Measurements from ENCODE around the gene GABBR2. TPM values are rescaled to one million over a fixed set of nuclear protein-coding genes. Genes with fewer than 3 reads are reported as not detected.

Gene GABBR2
- total and polyA plus RNA-seq, 2 experiments from 2014 or later, result 0.89 to 1.3 TPM

DNA sequence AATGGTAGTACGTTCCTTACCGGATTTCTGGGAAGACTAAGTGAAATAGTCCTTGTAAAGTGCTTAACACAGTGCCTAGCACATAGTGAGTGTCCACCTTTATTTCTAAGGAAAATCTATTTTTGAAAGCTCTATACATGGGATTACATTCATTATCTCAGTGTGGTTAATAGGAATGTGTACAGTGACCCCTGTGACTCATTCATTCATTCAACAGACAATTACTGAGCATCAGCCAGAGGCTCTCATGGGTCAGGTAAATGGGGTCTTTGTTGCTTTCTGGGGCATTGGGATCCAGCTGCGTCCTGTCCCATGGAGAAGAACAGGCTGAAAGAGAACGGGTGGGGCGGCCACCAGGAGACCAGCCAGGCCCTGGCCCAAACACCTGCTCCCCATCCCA is 227.1 kb downstream of the GABBR2 start:
- no peaks in the 10 kb centered on the region for H3K36me3 ChIP-seq (ENCODE audit: insufficient read depth)
- TF ChIP-seq NANOG (IDR thresholded peaks at IDR 0.05; ENCODE audit: borderline replicate concordance) (no peak), EZH2 (IDR thresholded peaks at IDR 0.05; ENCODE audit: low read depth, unreplicated experiment) (no peak), ZNF114 (CRISPR knock-in tag; IDR thresholded peaks at IDR 0.05) (no peak), JUNB (IDR thresholded peaks at IDR 0.05; ENCODE audit: unreplicated experiment) (no peak), EZH2phosphoT487 (IDR thresholded peaks at IDR 0.05; ENCODE audit: unreplicated experiment) (no peak), CTCF (conservative IDR thresholded peaks at IDR 0.05; ENCODE audit: low read depth in 2 of 2) (no peak), CREB1 (CRISPR knock-in tag; IDR thresholded peaks at IDR 0.05; ENCODE audit: low read depth) (no peak), STAT1 (IDR thresholded peaks at IDR 0.05; ENCODE audit: unreplicated experiment) (no peak)
- TF ChIP-seq, protein P1, sequence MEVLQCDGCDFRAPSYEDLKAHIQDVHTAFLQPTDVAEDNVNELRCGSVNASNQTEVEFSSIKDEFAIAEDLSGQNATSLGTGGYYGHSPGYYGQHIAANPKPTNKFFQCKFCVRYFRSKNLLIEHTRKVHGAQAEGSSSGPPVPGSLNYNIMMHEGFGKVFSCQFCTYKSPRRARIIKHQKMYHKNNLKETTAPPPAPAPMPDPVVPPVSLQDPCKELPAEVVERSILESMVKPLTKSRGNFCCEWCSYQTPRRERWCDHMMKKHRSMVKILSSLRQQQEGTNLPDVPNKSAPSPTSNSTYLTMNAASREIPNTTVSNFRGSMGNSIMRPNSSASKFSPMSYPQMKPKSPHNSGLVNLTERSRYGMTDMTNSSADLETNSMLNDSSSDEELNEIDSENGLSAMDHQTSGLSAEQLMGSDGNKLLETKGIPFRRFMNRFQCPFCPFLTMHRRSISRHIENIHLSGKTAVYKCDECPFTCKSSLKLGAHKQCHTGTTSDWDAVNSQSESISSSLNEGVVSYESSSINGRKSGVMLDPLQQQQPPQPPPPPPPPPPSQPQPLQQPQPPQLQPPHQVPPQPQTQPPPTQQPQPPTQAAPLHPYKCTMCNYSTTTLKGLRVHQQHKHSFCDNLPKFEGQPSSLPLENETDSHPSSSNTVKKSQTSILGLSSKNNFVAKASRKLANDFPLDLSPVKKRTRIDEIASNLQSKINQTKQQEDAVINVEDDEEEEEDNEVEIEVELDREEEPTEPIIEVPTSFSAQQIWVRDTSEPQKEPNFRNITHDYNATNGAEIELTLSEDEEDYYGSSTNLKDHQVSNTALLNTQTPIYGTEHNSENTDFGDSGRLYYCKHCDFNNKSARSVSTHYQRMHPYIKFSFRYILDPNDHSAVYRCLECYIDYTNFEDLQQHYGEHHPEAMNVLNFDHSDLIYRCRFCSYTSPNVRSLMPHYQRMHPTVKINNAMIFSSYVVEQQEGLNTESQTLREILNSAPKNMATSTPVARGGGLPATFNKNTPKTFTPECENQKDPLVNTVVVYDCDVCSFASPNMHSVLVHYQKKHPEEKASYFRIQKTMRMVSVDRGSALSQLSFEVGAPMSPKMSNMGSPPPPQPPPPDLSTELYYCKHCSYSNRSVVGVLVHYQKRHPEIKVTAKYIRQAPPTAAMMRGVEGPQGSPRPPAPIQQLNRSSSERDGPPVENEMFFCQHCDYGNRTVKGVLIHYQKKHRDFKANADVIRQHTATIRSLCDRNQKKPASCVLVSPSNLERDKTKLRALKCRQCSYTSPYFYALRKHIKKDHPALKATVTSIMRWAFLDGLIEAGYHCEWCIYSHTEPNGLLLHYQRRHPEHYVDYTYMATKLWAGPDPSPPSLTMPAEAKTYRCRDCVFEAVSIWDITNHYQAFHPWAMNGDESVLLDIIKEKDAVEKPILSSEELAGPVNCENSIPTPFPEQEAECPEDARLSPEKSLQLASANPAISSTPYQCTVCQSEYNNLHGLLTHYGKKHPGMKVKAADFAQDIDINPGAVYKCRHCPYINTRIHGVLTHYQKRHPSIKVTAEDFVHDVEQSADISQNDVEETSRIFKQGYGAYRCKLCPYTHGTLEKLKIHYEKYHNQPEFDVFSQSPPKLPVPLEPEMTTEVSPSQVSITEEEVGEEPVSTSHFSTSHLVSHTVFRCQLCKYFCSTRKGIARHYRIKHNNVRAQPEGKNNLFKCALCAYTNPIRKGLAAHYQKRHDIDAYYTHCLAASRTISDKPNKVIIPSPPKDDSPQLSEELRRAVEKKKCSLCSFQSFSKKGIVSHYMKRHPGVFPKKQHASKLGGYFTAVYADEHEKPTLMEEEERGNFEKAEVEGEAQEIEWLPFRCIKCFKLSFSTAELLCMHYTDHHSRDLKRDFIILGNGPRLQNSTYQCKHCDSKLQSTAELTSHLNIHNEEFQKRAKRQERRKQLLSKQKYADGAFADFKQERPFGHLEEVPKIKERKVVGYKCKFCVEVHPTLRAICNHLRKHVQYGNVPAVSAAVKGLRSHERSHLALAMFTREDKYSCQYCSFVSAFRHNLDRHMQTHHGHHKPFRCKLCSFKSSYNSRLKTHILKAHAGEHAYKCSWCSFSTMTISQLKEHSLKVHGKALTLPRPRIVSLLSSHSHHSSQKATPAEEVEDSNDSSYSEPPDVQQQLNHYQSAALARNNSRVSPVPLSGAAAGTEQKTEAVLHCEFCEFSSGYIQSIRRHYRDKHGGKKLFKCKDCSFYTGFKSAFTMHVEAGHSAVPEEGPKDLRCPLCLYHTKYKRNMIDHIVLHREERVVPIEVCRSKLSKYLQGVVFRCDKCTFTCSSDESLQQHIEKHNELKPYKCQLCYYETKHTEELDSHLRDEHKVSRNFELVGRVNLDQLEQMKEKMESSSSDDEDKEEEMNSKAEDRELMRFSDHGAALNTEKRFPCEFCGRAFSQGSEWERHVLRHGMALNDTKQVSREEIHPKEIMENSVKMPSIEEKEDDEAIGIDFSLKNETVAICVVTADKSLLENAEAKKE (CRISPR knock-in tag; IDR thresholded peaks at IDR 0.05), result no peak
- TF ChIP-seq, protein P2, sequence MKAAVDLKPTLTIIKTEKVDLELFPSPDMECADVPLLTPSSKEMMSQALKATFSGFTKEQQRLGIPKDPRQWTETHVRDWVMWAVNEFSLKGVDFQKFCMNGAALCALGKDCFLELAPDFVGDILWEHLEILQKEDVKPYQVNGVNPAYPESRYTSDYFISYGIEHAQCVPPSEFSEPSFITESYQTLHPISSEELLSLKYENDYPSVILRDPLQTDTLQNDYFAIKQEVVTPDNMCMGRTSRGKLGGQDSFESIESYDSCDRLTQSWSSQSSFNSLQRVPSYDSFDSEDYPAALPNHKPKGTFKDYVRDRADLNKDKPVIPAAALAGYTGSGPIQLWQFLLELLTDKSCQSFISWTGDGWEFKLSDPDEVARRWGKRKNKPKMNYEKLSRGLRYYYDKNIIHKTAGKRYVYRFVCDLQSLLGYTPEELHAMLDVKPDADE (IDR thresholded peaks at IDR 0.05), result no peak
- TF ChIP-seq, protein P3, sequence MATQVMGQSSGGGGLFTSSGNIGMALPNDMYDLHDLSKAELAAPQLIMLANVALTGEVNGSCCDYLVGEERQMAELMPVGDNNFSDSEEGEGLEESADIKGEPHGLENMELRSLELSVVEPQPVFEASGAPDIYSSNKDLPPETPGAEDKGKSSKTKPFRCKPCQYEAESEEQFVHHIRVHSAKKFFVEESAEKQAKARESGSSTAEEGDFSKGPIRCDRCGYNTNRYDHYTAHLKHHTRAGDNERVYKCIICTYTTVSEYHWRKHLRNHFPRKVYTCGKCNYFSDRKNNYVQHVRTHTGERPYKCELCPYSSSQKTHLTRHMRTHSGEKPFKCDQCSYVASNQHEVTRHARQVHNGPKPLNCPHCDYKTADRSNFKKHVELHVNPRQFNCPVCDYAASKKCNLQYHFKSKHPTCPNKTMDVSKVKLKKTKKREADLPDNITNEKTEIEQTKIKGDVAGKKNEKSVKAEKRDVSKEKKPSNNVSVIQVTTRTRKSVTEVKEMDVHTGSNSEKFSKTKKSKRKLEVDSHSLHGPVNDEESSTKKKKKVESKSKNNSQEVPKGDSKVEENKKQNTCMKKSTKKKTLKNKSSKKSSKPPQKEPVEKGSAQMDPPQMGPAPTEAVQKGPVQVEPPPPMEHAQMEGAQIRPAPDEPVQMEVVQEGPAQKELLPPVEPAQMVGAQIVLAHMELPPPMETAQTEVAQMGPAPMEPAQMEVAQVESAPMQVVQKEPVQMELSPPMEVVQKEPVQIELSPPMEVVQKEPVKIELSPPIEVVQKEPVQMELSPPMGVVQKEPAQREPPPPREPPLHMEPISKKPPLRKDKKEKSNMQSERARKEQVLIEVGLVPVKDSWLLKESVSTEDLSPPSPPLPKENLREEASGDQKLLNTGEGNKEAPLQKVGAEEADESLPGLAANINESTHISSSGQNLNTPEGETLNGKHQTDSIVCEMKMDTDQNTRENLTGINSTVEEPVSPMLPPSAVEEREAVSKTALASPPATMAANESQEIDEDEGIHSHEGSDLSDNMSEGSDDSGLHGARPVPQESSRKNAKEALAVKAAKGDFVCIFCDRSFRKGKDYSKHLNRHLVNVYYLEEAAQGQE (IDR thresholded peaks at IDR 0.05; ENCODE audit: unreplicated experiment), result no peak
- no peaks in the 10 kb centered on the region for H3K4me1 ChIP-seq (ENCODE audit: insufficient read depth)
- ATAC-seq, result no peak
- no peak for DNase-seq (ENCODE audit: low spot score)
- no peaks in the 10 kb centered on the region for H3K79me2 ChIP-seq (replicated peaks; ENCODE audit: insufficient read depth)
- Mint-ChIP-seq H3K27ac (no peak overlapping the region), H3K27me3 (ENCODE audit: insufficient read depth, low read depth, poor library complexity) (peaks cover 3% of the 10 kb centered on the region), H3K4me3 (no peak overlapping the region), H3K36me3 (ENCODE audit: low read depth) (no peaks in the 10 kb centered on the region), H3K4me1 (0 out of 3 replicates have a peak, but pooled peaks cover 2% of the 10 kb centered on the region), H3K9me3 (no peaks in the 10 kb centered on the region)
- H3K9me2 ChIP-seq (ENCODE audit: insufficient read depth), result no peaks in the 10 kb centered on the region
- no peak overlapping the region for H3K4me3 ChIP-seq
- H2AFZ ChIP-seq, result no peak overlapping the region
- no peak overlapping the region for H3K27ac ChIP-seq (ENCODE audit: low read depth)
- H4K20me1 ChIP-seq (replicated peaks; ENCODE audit: insufficient read depth), result no peaks in the 10 kb centered on the region
- H3K27me3 ChIP-seq (ENCODE audit: insufficient read depth), result no peaks in the 10 kb centered on the region
- H3K4me2 ChIP-seq, result no peak overlapping the region
- H3F3A ChIP-seq (replicated peaks; ENCODE audit: low read depth), result no peaks in the 10 kb centered on the region

Measured in GM23338 (cell line).